Sigmoid colon (tissue), 4 donors: Measurements from ENCODE around the gene MINDY4.

ENCODE experiments used
- CTCF ChIP-seq, 4 experiments: fragments of 450-650 bp in 3 of 4; fragments of 200-600 bp in 1 of 4; IDR thresholded peaks; one replicate each; pipeline ENCODE4 v1.5.1; 2016 to 2019; ENCODE audit warnings: antibody characterized with exemption in 4 of 4, mild to moderate bottlenecking in 3 of 4, moderate library complexity in 2 of 4
- EP300 ChIP-seq, 4 donors: sonication (generic); formaldehyde crosslinking; IDR thresholded peaks; one replicate each; pipeline ENCODE4 v1.6.1; 2017; ENCODE audit warnings: antibody characterized with exemption in 4 of 4
- POLR2A ChIP-seq, 2 donors: fragments of 450-650 bp; IDR thresholded peaks; one replicate each; pipeline ENCODE4 v1.6.1; 2016; ENCODE audit warnings: antibody characterized with exemption in 2 of 2, mild to moderate bottlenecking in 2 of 2, moderate library complexity in 2 of 2

DNA sequence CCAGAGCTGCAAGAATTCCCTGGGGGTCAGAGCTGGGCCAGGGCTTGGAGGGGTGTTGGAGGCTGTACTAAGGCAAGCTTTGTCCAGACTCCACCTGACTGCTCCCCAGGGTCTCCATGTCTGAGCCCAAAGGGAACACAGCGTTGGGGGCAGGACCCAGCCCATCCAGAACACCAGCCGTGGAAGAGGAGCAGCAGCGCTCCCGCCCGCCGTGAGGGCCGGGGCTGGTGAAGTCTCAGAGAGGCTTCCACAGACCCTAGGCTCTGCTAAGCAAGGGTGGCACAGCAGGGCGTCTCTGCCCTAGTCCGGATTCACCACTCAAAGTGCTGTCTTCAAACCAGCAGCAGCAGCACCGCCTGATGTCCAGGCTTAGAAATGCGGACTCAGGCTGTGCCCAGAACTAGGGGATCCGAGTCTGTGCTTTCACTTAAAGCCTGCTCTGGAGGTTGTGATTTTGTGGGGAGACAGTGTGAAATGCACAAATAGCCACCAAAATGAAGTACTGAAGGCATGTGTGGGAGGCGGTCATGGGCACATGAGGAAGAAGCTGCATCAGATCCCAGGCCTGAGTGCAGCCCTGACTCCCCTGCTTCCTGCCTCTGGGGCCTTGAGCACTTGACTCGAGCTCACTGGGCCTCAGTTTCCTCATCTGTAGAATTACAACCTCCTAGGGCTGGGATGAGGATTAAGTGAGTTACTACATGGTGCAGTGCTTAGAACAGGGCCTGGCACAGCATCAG is 123.8 kb downstream of the MINDY4 start:
- TF ChIP-seq CTCF (IDR thresholded peaks at IDR 0.05) (no peak), POLR2A (IDR thresholded peaks at IDR 0.05) (no peak), EP300 (IDR thresholded peaks at IDR 0.05) (no peak)
